ENCODE results near the gene LAIR1.

LAIR1 gene

DNA sequence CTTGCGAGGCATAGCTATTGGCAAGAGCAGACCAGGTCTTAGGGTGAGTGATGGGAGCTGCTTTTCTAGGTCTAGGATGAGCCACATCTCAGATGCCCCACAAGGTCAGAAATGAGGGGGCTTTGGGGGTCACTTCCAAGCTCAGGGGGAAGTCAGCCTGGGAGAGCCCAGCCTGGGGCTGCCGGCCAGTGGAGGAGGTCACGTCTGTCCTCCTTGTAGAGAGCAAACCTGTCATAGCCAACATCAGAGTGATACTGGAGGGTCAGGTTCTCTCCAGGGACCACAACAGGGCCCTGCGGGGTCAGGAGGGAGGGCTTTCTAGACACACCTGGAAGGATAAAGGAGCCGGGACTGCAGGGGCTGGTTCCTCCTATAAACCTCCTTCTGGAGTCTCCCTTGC, 54.2 kb downstream of the LAIR1 start:
- no peaks in the 10 kb centered on the region for H4K20me1 ChIP-seq (ENCODE audit: low read depth, low read length)
- no peaks in the 10 kb centered on the region for H3K79me2 ChIP-seq (ENCODE audit: insufficient read depth, low read length)
- H3K9ac ChIP-seq (ENCODE audit: low read length) = no peak overlapping the region
- no peaks in the 10 kb centered on the region for H3K9me2 ChIP-seq (replicated peaks; ENCODE audit: insufficient read depth, low read length)
- no peak overlapping the region for H3K4me3 ChIP-seq (ENCODE audit: insufficient read depth, low read length, poor library complexity, severe bottlenecking)
- no peaks in the 10 kb centered on the region for H3K36me3 ChIP-seq (ENCODE audit: low read length)
- no peak overlapping the region for H2AFZ ChIP-seq (ENCODE audit: low read depth, low read length, severe bottlenecking)
- no peak overlapping the region for H3K4me2 ChIP-seq (ENCODE audit: low read depth, low read length, poor library complexity, severe bottlenecking)
- H3K27ac ChIP-seq (ENCODE audit: low read depth, low read length) = no peak overlapping the region
- H3K27me3 ChIP-seq (ENCODE audit: low read length) = no peaks in the 10 kb centered on the region
- TF ChIP-seq CTCF (IDR thresholded peaks at IDR 0.05; ENCODE audit: insufficient read depth, low read length, poor library complexity, severe bottlenecking) (no peak), EZH2phosphoT487 (conservative IDR thresholded peaks at IDR 0.05; ENCODE audit: low read length) (no peak)
- H3K9me3 ChIP-seq (ENCODE audit: insufficient read depth, low read length) = no peaks in the 10 kb centered on the region
- no peaks in the 10 kb centered on the region for H3F3A ChIP-seq (ENCODE audit: insufficient read depth)

GRCh38 chr19:54309811-54310210, 54.9 kb downstream of the LAIR1 start:
- H3K27me3 ChIP-seq (ENCODE audit: low read length) = no peaks in the 10 kb centered on the region
- TF ChIP-seq CTCF (IDR thresholded peaks at IDR 0.05; ENCODE audit: insufficient read depth, low read length, poor library complexity, severe bottlenecking) (no peak), EZH2phosphoT487 (conservative IDR thresholded peaks at IDR 0.05; ENCODE audit: low read length) (no peak)
- H3K4me3 ChIP-seq (ENCODE audit: insufficient read depth, low read length, poor library complexity, severe bottlenecking) = no peak overlapping the region
- H4K20me1 ChIP-seq (ENCODE audit: low read depth, low read length) = no peaks in the 10 kb centered on the region
- H3K9me2 ChIP-seq (replicated peaks; ENCODE audit: insufficient read depth, low read length) = no peaks in the 10 kb centered on the region
- H3K9ac ChIP-seq (ENCODE audit: low read length) = no peak overlapping the region
- no peaks in the 10 kb centered on the region for H3K9me3 ChIP-seq (ENCODE audit: insufficient read depth, low read length)
- H3F3A ChIP-seq (ENCODE audit: insufficient read depth) = no peaks in the 10 kb centered on the region
- H2AFZ ChIP-seq (ENCODE audit: low read depth, low read length, severe bottlenecking) = no peak overlapping the region
- H3K4me2 ChIP-seq (ENCODE audit: low read depth, low read length, poor library complexity, severe bottlenecking) = no peak overlapping the region
- H3K36me3 ChIP-seq (ENCODE audit: low read length) = no peaks in the 10 kb centered on the region
- no peak overlapping the region for H3K27ac ChIP-seq (ENCODE audit: low read depth, low read length)
- H3K79me2 ChIP-seq (ENCODE audit: insufficient read depth, low read length) = no peaks in the 10 kb centered on the region

- H3K9ac ChIP-seq (ENCODE audit: low read length) = no peak overlapping the region
- no peak overlapping the region for H3K4me2 ChIP-seq (ENCODE audit: low read depth, low read length, poor library complexity, severe bottlenecking)
- no peaks in the 10 kb centered on the region for H3K9me2 ChIP-seq (replicated peaks; ENCODE audit: insufficient read depth, low read length)
- H3K36me3 ChIP-seq (ENCODE audit: low read length) = no peaks in the 10 kb centered on the region
- TF ChIP-seq CTCF (IDR thresholded peaks at IDR 0.05; ENCODE audit: insufficient read depth, low read length, poor library complexity, severe bottlenecking) (no peak), EZH2phosphoT487 (conservative IDR thresholded peaks at IDR 0.05; ENCODE audit: low read length) (no peak)
- H3K79me2 ChIP-seq (ENCODE audit: insufficient read depth, low read length) = no peaks in the 10 kb centered on the region
- no peak overlapping the region for H2AFZ ChIP-seq (ENCODE audit: low read depth, low read length, severe bottlenecking)
- H4K20me1 ChIP-seq (ENCODE audit: low read depth, low read length) = no peaks in the 10 kb centered on the region
- no peak overlapping the region for H3K4me3 ChIP-seq (ENCODE audit: insufficient read depth, low read length, poor library complexity, severe bottlenecking)
- no peaks in the 10 kb centered on the region for H3F3A ChIP-seq (ENCODE audit: insufficient read depth)
- H3K27me3 ChIP-seq (ENCODE audit: low read length) = no peaks in the 10 kb centered on the region
- H3K27ac ChIP-seq (ENCODE audit: low read depth, low read length) = no peak overlapping the region
- H3K9me3 ChIP-seq (ENCODE audit: insufficient read depth, low read length) = no peaks in the 10 kb centered on the region
Observed at GRCh38 chr19:54307389-54308020, 57.2 kb downstream of the LAIR1 start.

Data from SU-DHL-6 (cell line).